HCT116 (cell line): ENCODE data around the gene BAIAP2. TPM values are rescaled to one million over a fixed set of nuclear protein-coding genes. Genes with fewer than 3 reads are reported as not detected.

Source experiments
- ATAC-seq: fragments of 200-7000 bp; cut with Tn5 transposase; 2 replicates; pipeline ENCODE4 v1.9.1; 2020; ENCODE audit warnings: mild to moderate bottlenecking, moderate library complexity
- BruUV-seq: library from RNA; stranded (reverse); fragments of 400-500 nt; replicated peaks from 2 replicates; lab custom pipeline; 2021; lab: Mats Ljungman, UMichigan
- CTCF ChIA-PET: fragments of 300-600 bp; sonication (Branson Sonifier 250); formaldehyde crosslinking; loops from one replicate; lab custom pipeline; 2021; ENCODE audit warnings: antibody characterized with exemption; lab: Charles Lee
- POLR2A ChIA-PET: fragments of 300-600, 350-600 bp; sonication (Branson Sonifier 250); formaldehyde crosslinking; loops from one replicate; lab custom pipeline; 2021; ENCODE audit warnings: antibody characterized with exemption; lab: Charles Lee
- RAD21 ChIA-PET, 2 experiments: fragments of 300-600 bp; sonication (Branson Sonifier 250); formaldehyde crosslinking; loops; one replicate each; lab custom pipeline; 2023; ENCODE audit warnings: low total read pairs in 2 of 2; ENCODE audit not compliant: uncharacterized antibody in 2 of 2, unreplicated experiment in 2 of 2, low non-redundant PET in 1 of 2; lab: Charles Lee
- DNase-seq: peaks from one replicate; pipeline ENCODE4 v3.0.0-alpha.2; 2010; ENCODE audit warnings: low read depth, low spot score
- H2AFZ ChIP-seq: fragments of 200-600 bp; shearing (Covaris generic), sonication (generic); 2 replicates; pipeline ENCODE4 v1.6.1; 2017; ENCODE audit warnings: low read depth, mixed run types, mixed read lengths, antibody characterized with exemption, low read length; ENCODE audit not compliant: poor library complexity, severe bottlenecking
- H3K27ac ChIP-seq: 2 replicates; pipeline ENCODE4 v1.5.1; 2012; ENCODE audit warnings: low read depth, low read length
- H3K27me3 ChIP-seq: fragments of 200-600 bp; sonication (generic); 2 replicates; pipeline ENCODE4 v1.6.1; 2016; ENCODE audit warnings: mixed run types, low read length, mixed read lengths; ENCODE audit not compliant: insufficient read depth
- H3K36me3 ChIP-seq, 2 experiments: fragments of 200-500 bp in 1 of 2; fragments of 200-600 bp in 1 of 2; sonication (Bioruptor generic) in 1 of 2; sonication (generic) in 1 of 2; 2 replicates each; pipeline versions ENCODE4 v1.5.1 to v1.6.1; 2014 to 2016; ENCODE audit warnings: low read length in 2 of 2, inconsistent platforms in 1 of 2, mixed read lengths in 1 of 2, mixed run types in 1 of 2; ENCODE audit not compliant: insufficient read depth in 2 of 2, control insufficient read depth in 1 of 2
- H3K4me1 ChIP-seq, 2 experiments: fragments of 200-600 bp in 1 of 2; sonication (generic) in 1 of 2; 2 replicates each; pipeline versions ENCODE4 v1.5.1 to v1.6.1; 2012 to 2017; ENCODE audit warnings: low read length in 2 of 2, inconsistent platforms in 1 of 2, mild to moderate bottlenecking in 1 of 2, mixed read lengths in 1 of 2, mixed run types in 1 of 2, moderate library complexity in 1 of 2; ENCODE audit not compliant: insufficient read depth in 2 of 2, control insufficient read depth in 1 of 2
- H3K4me2 ChIP-seq: fragments of 200-600 bp; sonication (generic); 2 replicates; pipeline ENCODE4 v1.6.1; 2017; ENCODE audit warnings: mixed run types, low read length, mixed read lengths
- H3K4me3 ChIP-seq, 2 experiments: fragments of 200-600 bp in 1 of 2; sonication (generic) in 1 of 2; replicated peaks in 1 of 2; 2 replicates each; pipeline ENCODE4 v1.5.1; 2011 to 2016; ENCODE audit warnings: low read length in 2 of 2, control low read depth in 1 of 2, low read depth in 1 of 2, mild to moderate bottlenecking in 1 of 2, mixed read lengths in 1 of 2, mixed run types in 1 of 2
- H3K79me2 ChIP-seq: fragments of 200-600 bp; sonication (generic); 2 replicates; pipeline ENCODE4 v1.6.1; 2017; ENCODE audit warnings: mild to moderate bottlenecking, mixed run types, low read length, moderate library complexity, mixed read lengths; ENCODE audit not compliant: insufficient read depth
- H3K9ac ChIP-seq: fragments of 200-600 bp; sonication (generic); 2 replicates; pipeline ENCODE4 v1.6.1; 2016; ENCODE audit warnings: low read length, mixed read lengths
- H3K9me2 ChIP-seq: fragments of 200-600 bp; sonication (generic), shearing (Covaris generic); 2 replicates; pipeline ENCODE4 v1.6.1; 2017; ENCODE audit warnings: mixed run types, mild to moderate bottlenecking, moderate library complexity; ENCODE audit not compliant: insufficient read depth
- H3K9me3 ChIP-seq, 2 experiments: fragments of 200-500 bp in 1 of 2; fragments of 200-600 bp in 1 of 2; sonication (Bioruptor generic) in 1 of 2; sonication (generic) in 1 of 2; 2 replicates each; pipeline ENCODE4 v1.6.1; 2014 to 2017; ENCODE audit warnings: low read length in 2 of 2, mixed read lengths in 2 of 2, inconsistent platforms in 1 of 2, low read depth in 1 of 2, mild to moderate bottlenecking in 1 of 2, mixed run types in 1 of 2, moderate library complexity in 1 of 2; ENCODE audit not compliant: control insufficient read depth in 1 of 2, insufficient read depth in 1 of 2
- H4K20me1 ChIP-seq: fragments of 200-600 bp; sonication (generic), shearing (Covaris generic); 2 replicates; pipeline ENCODE4 v1.6.1; 2017; ENCODE audit warnings: mixed run types, mild to moderate bottlenecking, moderate library complexity; ENCODE audit not compliant: insufficient read depth
- CTCF ChIP-seq, 3 experiments: fragments of 200-600 bp in 1 of 3; sonication (generic) in 1 of 3; IDR thresholded peaks in 2 of 3; conservative IDR thresholded peaks in 1 of 3; 2 replicates each; pipeline ENCODE4 v1.5.1; 2012 to 2017; ENCODE audit warnings: low read depth in 2 of 3, low read length in 2 of 3, antibody characterized with exemption in 1 of 3, borderline replicate concordance in 1 of 3, control low read depth in 1 of 3, mild to moderate bottlenecking in 1 of 3, mixed read lengths in 1 of 3, mixed run types in 1 of 3, moderate library complexity in 1 of 3; ENCODE audit not compliant: insufficient read depth in 1 of 3
- EGR1 ChIP-seq: IDR thresholded peaks from 2 replicates; pipeline ENCODE4 v1.6.1; 2012; ENCODE audit warnings: low read depth
- POLR2A ChIP-seq: IDR thresholded peaks from 2 replicates; pipeline ENCODE4 v1.7.0; 2011; ENCODE audit warnings: borderline replicate concordance; ENCODE audit not compliant: insufficient read depth, insufficient read length; ENCODE audit errors: extremely low read depth
- REST ChIP-seq: IDR thresholded peaks from 2 replicates; pipeline ENCODE4 v1.6.1; 2012; ENCODE audit warnings: low read depth
- TCF7L2 ChIP-seq: IDR thresholded peaks from 2 replicates; pipeline ENCODE4 v1.7.0; 2011; ENCODE audit warnings: borderline replicate concordance, inconsistent platforms; ENCODE audit not compliant: insufficient read depth, insufficient read length; ENCODE audit errors: extremely low read depth
- YY1 ChIP-seq: IDR thresholded peaks from 2 replicates; pipeline ENCODE4 v1.6.1; 2011; ENCODE audit warnings: low read length, low read depth, moderate library complexity, mild to moderate bottlenecking; ENCODE audit not compliant: insufficient replicate concordance; ENCODE audit errors: extremely low read depth
- intact Hi-C: fragments of 100-400 bp; cut with micrococcal nuclease; formaldehyde crosslinking; loops from 2 replicates; pipeline ENCODE4 v1.10.0; 2022
- total RNA-seq: library from RNA; stranded (reverse); gene quantifications from one replicate; pipeline ENCODE4 v1.2.1, GENCODE V29; 2021; ENCODE audit not compliant: unreplicated experiment

BAIAP2 gene
- total RNA-seq, 1 experiment from 2014 or later: 105 TPM

GRCh38 chr17:80990921-80991644 is 43.9 kb upstream of the BAIAP2 start:
- Histone ChIP-seq H3K9me3 (no peaks in the 10 kb centered on the region), H3K4me3 (peak overlapping the region; percentile 80 to 92), H3K4me1 (peaks cover 30 to 46% of the 10 kb centered on the region in 2 experiments), H3K27me3 (no peaks in the 10 kb centered on the region), H3K9me2 (no peaks in the 10 kb centered on the region), H3K9ac (peak overlapping the region; percentile 77), H3K4me2 (peak overlapping the region; percentile 92), H3K36me3 (peaks cover 0 to 8% of the 10 kb centered on the region in 2 experiments; a peak in 1 of 4 replicates), H3K27ac (peak overlapping the region; percentile 88), H4K20me1 (no peaks in the 10 kb centered on the region), H2AFZ (peak overlapping the region; percentile 98), H3K79me2 (peaks cover 9% of the 10 kb centered on the region; the same call in 1 of the 2 replicates)
- ATAC-seq (peak; percentile 15), DNase-seq (no peak)
- ChIA-PET CTCF (interaction anchor here (0.7 to 1.8 kb wide), 4 partner anchors 10 to 564 kb away, joined by 3 to 4 read pairs (median 3); no protein-coding TSS in a partner anchor), RAD21 (no interaction called here), POLR2A (interaction anchor here (0.9 to 2.0 kb wide), 2 partner anchors 125 to 248 kb away, joined by 4 read pairs; partner anchors contain the start of genes NDUFAF8 and TEPSIN)
- TSS peak; percentile 65 for BruUV-seq
- intact Hi-C loops: loop anchor here (1.0 kb wide), 1 partner anchor 110 kb away; no protein-coding TSS in a partner anchor
- TF ChIP-seq REST (no peak), TCF7L2 (peak; percentile 17), POLR2A (no peak), CTCF (IDR thresholded peaks at IDR 0.05 in 2 of 3, conservative IDR thresholded peaks at IDR 0.05 in 1 of 3; ENCODE audit: borderline replicate concordance in 1 of 3, insufficient read depth in 1 of 3, low read depth in 2 of 3, low read length in 2 of 3) (peak in 2 of 3 experiments; percentile 21 to 37; a peak in 4 of 6 replicates), EGR1 (no peak), YY1 (no peak)
